ENCODE measurements around the gene PEX5L.

PEX5L gene

GRCh38 chr3:179848711-179849110 lies 188.0 kb downstream of the PEX5L start:
- no peak overlapping the region for H3K27ac ChIP-seq
- TF ChIP-seq, protein P1, sequence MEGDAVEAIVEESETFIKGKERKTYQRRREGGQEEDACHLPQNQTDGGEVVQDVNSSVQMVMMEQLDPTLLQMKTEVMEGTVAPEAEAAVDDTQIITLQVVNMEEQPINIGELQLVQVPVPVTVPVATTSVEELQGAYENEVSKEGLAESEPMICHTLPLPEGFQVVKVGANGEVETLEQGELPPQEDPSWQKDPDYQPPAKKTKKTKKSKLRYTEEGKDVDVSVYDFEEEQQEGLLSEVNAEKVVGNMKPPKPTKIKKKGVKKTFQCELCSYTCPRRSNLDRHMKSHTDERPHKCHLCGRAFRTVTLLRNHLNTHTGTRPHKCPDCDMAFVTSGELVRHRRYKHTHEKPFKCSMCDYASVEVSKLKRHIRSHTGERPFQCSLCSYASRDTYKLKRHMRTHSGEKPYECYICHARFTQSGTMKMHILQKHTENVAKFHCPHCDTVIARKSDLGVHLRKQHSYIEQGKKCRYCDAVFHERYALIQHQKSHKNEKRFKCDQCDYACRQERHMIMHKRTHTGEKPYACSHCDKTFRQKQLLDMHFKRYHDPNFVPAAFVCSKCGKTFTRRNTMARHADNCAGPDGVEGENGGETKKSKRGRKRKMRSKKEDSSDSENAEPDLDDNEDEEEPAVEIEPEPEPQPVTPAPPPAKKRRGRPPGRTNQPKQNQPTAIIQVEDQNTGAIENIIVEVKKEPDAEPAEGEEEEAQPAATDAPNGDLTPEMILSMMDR (IDR thresholded peaks at IDR 0.05): no peak
- TF ChIP-seq ZFX (IDR thresholded peaks at IDR 0.05; ENCODE audit: borderline replicate concordance): no peak

- TF ChIP-seq, protein P1 (IDR thresholded peaks at IDR 0.05): no peak
- TF ChIP-seq ZFX (IDR thresholded peaks at IDR 0.05; ENCODE audit: borderline replicate concordance): no peak
- H3K27ac ChIP-seq: no peak overlapping the region
These were observed 194.7 kb downstream of the PEX5L start for GRCh38 chr3:179842061-179842460.

DNA sequence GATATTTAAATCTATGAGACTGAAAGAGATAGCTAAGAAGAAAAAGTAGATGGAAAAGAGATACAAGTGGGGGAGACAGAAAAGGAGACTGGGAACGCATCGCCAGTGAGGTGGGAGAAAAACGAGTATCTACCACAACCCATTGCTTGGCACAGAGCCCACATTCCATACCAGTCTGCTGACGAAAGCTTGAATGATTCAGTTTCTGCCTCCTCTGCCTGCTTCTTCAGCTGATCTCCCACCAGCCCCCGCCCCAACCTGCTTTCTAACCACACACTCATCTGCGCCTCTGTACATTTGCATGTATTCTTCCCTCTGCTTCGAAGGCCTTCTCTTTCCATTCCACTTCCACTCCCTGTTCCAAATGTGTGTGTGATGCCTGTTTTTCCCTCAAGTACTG lies 195.8 kb downstream of the PEX5L start:
- TF ChIP-seq, protein P1 (IDR thresholded peaks at IDR 0.05): no peak
- TF ChIP-seq ZFX (IDR thresholded peaks at IDR 0.05; ENCODE audit: borderline replicate concordance): no peak
- H3K27ac ChIP-seq: no peak overlapping the region

DNA sequence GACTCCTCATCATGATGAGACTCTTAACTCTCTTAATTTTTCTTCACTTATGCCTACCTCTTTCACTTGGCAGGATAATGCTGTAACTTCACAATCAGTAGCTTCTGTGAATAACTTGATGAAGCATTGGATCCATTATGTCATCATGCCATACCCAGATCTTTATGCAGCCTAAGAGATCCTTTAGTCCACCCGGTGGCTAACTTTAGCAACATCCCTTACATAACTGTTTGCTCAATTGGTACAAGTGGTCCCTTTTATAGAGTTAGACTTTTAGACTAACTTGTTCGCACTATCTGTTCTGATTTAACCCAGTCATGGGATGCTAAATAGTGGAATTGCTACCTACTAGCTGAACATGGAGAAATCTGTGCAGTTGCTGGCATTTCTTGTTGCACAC lies 199.4 kb downstream of the PEX5L start:
- no peak for TF ChIP-seq ZFX (IDR thresholded peaks at IDR 0.05; ENCODE audit: borderline replicate concordance)
- TF ChIP-seq, protein P1 (IDR thresholded peaks at IDR 0.05): peak; percentile 13; the same call in 1 of the 2 replicates
- no peak overlapping the region for H3K27ac ChIP-seq

DNA sequence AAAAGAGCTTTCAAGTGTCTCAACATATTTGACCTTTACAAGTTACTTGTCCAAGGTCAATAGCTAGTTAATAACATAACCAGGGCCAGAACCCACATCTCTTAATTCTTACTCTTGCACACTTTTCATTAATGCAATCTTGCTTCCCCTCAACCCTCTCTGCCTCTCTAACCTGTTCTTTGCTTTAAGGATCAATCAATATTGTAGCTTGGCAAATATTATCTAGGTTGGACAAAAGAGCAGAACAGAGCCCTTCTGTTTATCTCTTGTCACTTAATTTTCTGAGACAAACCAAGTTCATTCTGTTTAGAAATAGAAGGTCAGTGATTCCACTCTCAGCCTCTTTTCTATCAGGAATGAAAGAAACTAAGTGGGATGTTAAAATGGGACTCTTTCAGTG lies 203.4 kb downstream of the PEX5L start:
- TF ChIP-seq, protein P1 (IDR thresholded peaks at IDR 0.05): no peak
- TF ChIP-seq ZFX (IDR thresholded peaks at IDR 0.05; ENCODE audit: borderline replicate concordance): no peak
- H3K27ac ChIP-seq: no peak overlapping the region

DNA sequence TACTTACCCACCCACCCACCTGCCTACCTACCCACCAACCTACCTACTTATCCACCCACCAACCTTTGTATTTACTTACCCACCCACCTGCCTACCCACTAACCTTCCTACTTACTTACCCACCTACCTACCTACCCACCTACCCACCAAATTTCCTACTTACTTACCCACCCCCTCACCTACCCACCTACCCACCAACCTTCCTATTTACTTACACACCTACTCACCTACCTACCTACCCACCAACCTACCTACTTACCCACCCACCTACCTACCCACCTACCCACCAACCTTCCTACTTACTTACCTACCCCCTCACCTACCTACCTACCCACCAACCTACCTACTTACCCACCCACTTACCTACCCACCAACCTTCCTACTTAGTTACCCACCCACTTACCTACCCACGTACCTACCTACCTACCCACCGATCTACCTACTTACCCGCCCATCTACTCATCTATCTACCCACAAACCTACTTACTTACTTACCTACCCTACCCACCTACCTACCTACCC lies 204.3 kb downstream of the PEX5L start:
- H3K27ac ChIP-seq: no peak overlapping the region
- no peak for TF ChIP-seq ZFX (IDR thresholded peaks at IDR 0.05; ENCODE audit: borderline replicate concordance)
- TF ChIP-seq, protein P1 (IDR thresholded peaks at IDR 0.05): no peak

GRCh38 chr3:179829401-179829800 lies 207.3 kb downstream of the PEX5L start:
- TF ChIP-seq, protein P1 (IDR thresholded peaks at IDR 0.05): no peak
- no peak for TF ChIP-seq ZFX (IDR thresholded peaks at IDR 0.05; ENCODE audit: borderline replicate concordance)
- no peak overlapping the region for H3K27ac ChIP-seq

Data from 22Rv1 (cell line).